GM23248 (cell line): ENCODE data around the gene YPEL1. TPM values are rescaled to one million over a fixed set of nuclear protein-coding genes. Genes with fewer than 3 reads are reported as not detected.
"Not testable (repeated sequence)": the region's sequence is repeated elsewhere in the genome, so short reads cannot be mapped to it uniquely, and the experiment has no call there.

Experiments
- DNase-seq: peaks from one replicate; pipeline ENCODE4 v3.0.0-alpha.2; 2015
- H2AFZ ChIP-seq: fragments of 200-600 bp; sonication (generic); 2 replicates; pipeline ENCODE4 v1.6.1; 2016; ENCODE audit warnings: antibody characterized with exemption
- H3F3A ChIP-seq: fragments of 200-600 bp; sonication (generic); 2 replicates; pipeline ENCODE4 v1.6.1; 2016; ENCODE audit warnings: mild to moderate bottlenecking, antibody characterized with exemption, mixed run types; ENCODE audit not compliant: insufficient read depth
- H3K27ac ChIP-seq: fragments of 200-600 bp; sonication (generic); 2 replicates; pipeline ENCODE4 v1.5.1; 2016; ENCODE audit warnings: mild to moderate bottlenecking
- H3K27me3 ChIP-seq: fragments of 200-600 bp; sonication (generic); replicated peaks from 2 replicates; pipeline ENCODE4 v1.6.1; 2016; ENCODE audit warnings: mild to moderate bottlenecking; ENCODE audit not compliant: insufficient read depth
- H3K36me3 ChIP-seq: fragments of 200-600 bp; sonication (generic); 2 replicates; pipeline ENCODE4 v1.6.1; 2016; ENCODE audit warnings: low read depth, mild to moderate bottlenecking
- H3K4me1 ChIP-seq: fragments of 200-600 bp; sonication (generic); 2 replicates; pipeline ENCODE4 v1.6.1; 2016; ENCODE audit warnings: mild to moderate bottlenecking; ENCODE audit not compliant: insufficient read depth
- H3K4me2 ChIP-seq: fragments of 200-600 bp; sonication (generic); one replicate; pipeline ENCODE4 v1.6.1; 2016; ENCODE audit warnings: mild to moderate bottlenecking; ENCODE audit not compliant: unreplicated experiment
- H3K4me3 ChIP-seq: fragments of 200-600 bp; sonication (generic); 2 replicates; pipeline ENCODE4 v1.5.1; 2016; ENCODE audit warnings: mild to moderate bottlenecking
- H3K79me2 ChIP-seq: fragments of 200-600 bp; sonication (generic); 2 replicates; pipeline ENCODE4 v1.6.1; 2016; ENCODE audit warnings: mild to moderate bottlenecking; ENCODE audit not compliant: insufficient read depth
- H3K9ac ChIP-seq: fragments of 200-600 bp; sonication (generic); 2 replicates; pipeline ENCODE4 v1.6.1; 2016; ENCODE audit warnings: mild to moderate bottlenecking
- H3K9me2 ChIP-seq: fragments of 200-600 bp; sonication (generic); 2 replicates; pipeline ENCODE4 v1.6.1; 2016; ENCODE audit warnings: mixed run types, mild to moderate bottlenecking, moderate library complexity; ENCODE audit not compliant: insufficient read depth
- H3K9me3 ChIP-seq: fragments of 200-600 bp; sonication (generic); one replicate; pipeline ENCODE4 v1.6.1; 2017; ENCODE audit warnings: low read depth
- H4K20me1 ChIP-seq: fragments of 200-600 bp; sonication (generic); 2 replicates; pipeline ENCODE4 v1.6.0; 2016; ENCODE audit not compliant: insufficient read depth
- EZH2 ChIP-seq: fragments of 200-600 bp; sonication (generic); IDR thresholded peaks from 2 replicates; pipeline ENCODE4 v1.6.1; 2018; ENCODE audit warnings: antibody characterized with exemption, mild to moderate bottlenecking; ENCODE audit not compliant: insufficient read depth, poor library complexity, severe bottlenecking
- EZH2phosphoT487 ChIP-seq: fragments of 200-600 bp; sonication (generic); IDR thresholded peaks from 2 replicates; pipeline ENCODE4 v1.6.1; 2018; ENCODE audit warnings: antibody characterized with exemption, moderate library complexity, mild to moderate bottlenecking, low read depth; ENCODE audit not compliant: insufficient read depth
- WGBS, 2 experiments: methylation state at CpG; one replicate each; pipeline ENCODE4 v1.1.6; 2015 to 2017; ENCODE audit warnings: low lambda C conversion rate in 2 of 2, low coverage in 1 of 2; ENCODE audit errors: missing lambda C conversion rate in 2 of 2; 5-methylcytosine and 5-hydroxymethylcytosine counted together
- in situ Hi-C: fragments of 300-500 bp; cut with MboI; formaldehyde crosslinking; loops from 2 replicates; pipeline ENCODE4 v1.15.0; 2020
- polyA plus RNA-seq: library from polyadenylated mRNA; unstranded; fragments of >200 nt; fragmentation: Nextera tagmentation; extraction: Ambion mirVana; gene quantifications from 2 replicates; pipeline ENCODE4 v1.2.1, GENCODE V29; 2016
- total RNA-seq: library from RNA; depleted of rRNA; stranded (reverse); fragments of >200 nt; shearing (Covaris generic); gene quantifications from 2 replicates; pipeline ENCODE4 v1.2.3, GENCODE V29; 2014

Gene YPEL1
- total and polyA plus RNA-seq, 2 experiments from 2014 or later = 0.22 to 1.1 TPM

DNA sequence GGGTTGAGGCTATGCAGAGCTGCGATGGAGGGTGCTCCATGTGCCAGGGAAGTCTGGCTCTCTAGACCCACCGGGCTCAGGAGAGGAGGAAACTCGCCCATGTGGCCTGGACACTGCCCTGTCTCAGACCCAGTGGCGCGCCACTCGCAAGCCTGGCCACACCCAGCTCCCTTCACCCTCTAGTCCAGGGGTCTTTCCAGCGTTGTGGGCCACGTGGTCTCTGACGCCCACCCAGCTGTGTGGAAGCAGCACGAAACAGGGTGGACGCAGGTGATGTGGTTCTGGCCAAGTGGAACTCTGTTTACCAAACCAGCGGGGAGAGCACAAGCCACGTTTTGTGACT, 41.6 kb downstream of the YPEL1 start:
- TF ChIP-seq EZH2phosphoT487 (no peak), EZH2 (no peak)
- H3K27me3 ChIP-seq = no peaks in the 10 kb centered on the region
- 92 to 94% methylated on average over 13 of the region's 13 CpGs for WGBS, 2 experiments
- no peaks in the 10 kb centered on the region for H4K20me1 ChIP-seq
- H3K9me3 ChIP-seq = no peaks in the 10 kb centered on the region
- DNase-seq = no peak
- H3K4me3 ChIP-seq = no peak overlapping the region
- no peak overlapping the region for H3K9ac ChIP-seq
- H2AFZ ChIP-seq = no peak overlapping the region
- in situ Hi-C loops = no loop called here
- no peaks in the 10 kb centered on the region for H3K9me2 ChIP-seq
- peaks cover 7% of the 10 kb centered on the region; the same call in 1 of the 2 replicates for H3K36me3 ChIP-seq
- no peak overlapping the region for H3K4me2 ChIP-seq
- H3F3A ChIP-seq = no peaks in the 10 kb centered on the region
- H3K4me1 ChIP-seq = peaks cover 12% of the 10 kb centered on the region
- H3K27ac ChIP-seq = no peak overlapping the region
- H3K79me2 ChIP-seq = no peaks in the 10 kb centered on the region

DNA sequence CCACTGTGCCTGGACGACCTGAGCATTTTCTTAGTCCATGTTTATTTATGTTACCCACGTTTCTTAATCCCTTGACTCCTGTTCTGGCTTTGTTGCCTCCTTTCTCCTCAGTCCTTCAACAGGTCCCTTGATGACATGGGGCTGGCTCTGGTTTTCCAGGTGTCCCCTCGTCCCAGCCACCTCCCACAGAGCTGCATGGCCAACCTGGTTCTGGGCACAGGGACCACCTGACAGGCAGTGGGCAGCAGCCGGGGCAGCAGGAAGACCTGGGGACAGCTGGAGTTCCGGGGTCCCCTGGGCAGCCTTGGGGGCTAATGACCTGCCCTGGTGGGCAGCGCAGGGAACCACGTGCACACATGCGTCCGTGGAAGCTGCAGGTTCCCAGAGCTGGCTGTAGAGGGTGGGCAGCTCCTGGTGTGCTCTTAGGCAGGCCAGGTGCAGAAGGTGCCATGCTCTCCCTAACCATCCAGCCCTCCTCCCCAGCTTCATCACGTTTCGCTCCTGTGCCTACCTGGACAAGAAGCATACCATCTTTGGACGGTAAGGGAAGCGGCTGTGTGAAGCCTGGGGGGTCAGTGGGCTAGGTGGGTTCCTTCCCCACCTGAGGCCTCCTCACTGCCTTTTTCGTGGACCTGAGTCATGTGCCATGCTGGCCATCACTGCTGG, 42.1 kb downstream of the YPEL1 start:
- WGBS, 2 experiments = 88 to 93% methylated on average over 14 of the region's 14 CpGs
- no peaks in the 10 kb centered on the region for H3K27me3 ChIP-seq
- TF ChIP-seq EZH2 (no peak), EZH2phosphoT487 (no peak)
- no peak overlapping the region for H3K9ac ChIP-seq
- DNase-seq = no peak
- H3K79me2 ChIP-seq = no peaks in the 10 kb centered on the region
- peaks cover 7% of the 10 kb centered on the region; the same call in 1 of the 2 replicates for H3K36me3 ChIP-seq
- H4K20me1 ChIP-seq = no peaks in the 10 kb centered on the region
- in situ Hi-C loops = no loop called here
- no peak overlapping the region for H2AFZ ChIP-seq
- no peak overlapping the region for H3K4me3 ChIP-seq
- H3K9me2 ChIP-seq = no peaks in the 10 kb centered on the region
- no peaks in the 10 kb centered on the region for H3F3A ChIP-seq
- H3K9me3 ChIP-seq = no peaks in the 10 kb centered on the region
- H3K27ac ChIP-seq = no peak overlapping the region
- H3K4me2 ChIP-seq = no peak overlapping the region
- H3K4me1 ChIP-seq = peaks cover 12% of the 10 kb centered on the region

DNA sequence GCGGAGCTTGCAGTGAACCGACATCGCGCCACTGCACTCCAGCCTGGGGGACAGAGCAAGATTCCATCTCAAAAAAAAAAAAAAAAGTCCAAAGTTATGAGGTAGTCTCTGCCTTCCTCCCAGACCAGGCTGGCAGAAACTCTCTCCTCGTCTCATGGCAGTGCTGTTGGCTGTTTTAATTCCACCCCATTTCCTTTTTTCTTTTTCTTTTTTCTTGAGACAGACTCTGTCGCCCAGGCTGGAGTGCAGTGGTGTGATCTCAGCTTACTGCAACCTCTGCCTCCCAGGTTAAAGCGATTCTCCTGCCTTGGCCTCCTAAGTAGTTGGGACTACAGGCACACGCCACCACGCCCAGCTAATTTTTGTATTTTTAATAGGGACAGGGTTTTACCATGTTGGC, 42.7 kb downstream of the YPEL1 start:
- H3K79me2 ChIP-seq, DNase-seq, H3K36me3 ChIP-seq, H4K20me1 ChIP-seq, H3K9me3 ChIP-seq, H3K27me3 ChIP-seq, H2AFZ ChIP-seq, H3K4me3 ChIP-seq, H3K9ac ChIP-seq, H3F3A ChIP-seq, H3K4me2 ChIP-seq, H3K27ac ChIP-seq, H3K4me1 ChIP-seq, H3K9me2 ChIP-seq, in situ Hi-C loops: not testable (repeated sequence)
- WGBS, 2 experiments = 96 to 98% methylated on average over 5 to 9 of the region's 9 CpGs

DNA sequence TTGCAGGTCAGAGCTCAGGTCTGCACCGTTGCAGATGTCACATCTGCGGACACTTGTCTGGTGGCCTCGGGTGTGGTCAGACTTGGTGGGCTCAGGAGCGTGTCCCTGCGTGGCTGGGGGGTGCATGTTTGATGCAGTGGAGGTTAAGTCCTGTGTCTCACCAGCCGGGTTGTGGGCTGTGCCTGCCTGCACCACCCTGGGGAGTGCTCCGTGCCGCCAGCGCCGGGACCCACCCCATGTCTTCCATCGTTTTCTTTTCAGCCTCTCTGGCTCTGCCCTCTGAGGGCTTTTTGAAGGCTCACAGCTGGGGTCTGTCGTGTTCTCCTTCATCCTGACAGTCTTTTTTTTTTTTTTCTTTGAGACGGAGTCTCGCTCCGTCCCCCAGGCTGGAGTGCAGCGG, 43.8 kb downstream of the YPEL1 start:
- in situ Hi-C loops = no loop called here
- no peaks in the 10 kb centered on the region for H3K4me1 ChIP-seq
- no peak overlapping the region for H3K9ac ChIP-seq
- no peaks in the 10 kb centered on the region for H4K20me1 ChIP-seq
- no peak overlapping the region for H2AFZ ChIP-seq
- H3K9me3 ChIP-seq = no peaks in the 10 kb centered on the region
- no peak overlapping the region for H3K4me2 ChIP-seq
- H3K36me3 ChIP-seq = peaks cover 7% of the 10 kb centered on the region; the same call in 1 of the 2 replicates
- H3F3A ChIP-seq = no peaks in the 10 kb centered on the region
- no peaks in the 10 kb centered on the region for H3K9me2 ChIP-seq
- H3K27ac ChIP-seq = no peak overlapping the region
- TF ChIP-seq EZH2 (no peak), EZH2phosphoT487 (no peak)
- no peak for DNase-seq
- 85 to 87% methylated on average over 12 to 16 of the region's 16 CpGs for WGBS, 2 experiments
- H3K79me2 ChIP-seq = no peaks in the 10 kb centered on the region
- no peak overlapping the region for H3K4me3 ChIP-seq
- H3K27me3 ChIP-seq = no peaks in the 10 kb centered on the region

DNA sequence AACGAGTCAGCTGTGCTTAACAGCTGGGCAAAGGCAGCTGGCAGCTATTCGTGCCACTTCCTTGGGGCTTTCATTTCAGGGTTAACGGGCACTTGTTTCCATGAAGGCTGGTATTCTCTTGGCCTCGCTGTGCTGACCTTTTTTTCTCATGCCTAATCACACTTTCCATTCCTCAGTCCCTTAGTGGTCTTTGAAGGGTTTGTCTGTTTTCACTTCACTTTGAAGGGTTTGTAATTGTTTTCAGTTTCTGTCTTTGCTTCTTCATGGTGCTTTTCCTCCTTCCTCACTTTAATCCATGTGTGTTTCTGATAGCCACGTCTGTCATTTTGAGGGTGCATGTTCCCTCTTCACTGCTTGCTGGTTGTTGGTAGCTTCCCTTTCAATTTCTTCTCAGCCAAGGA, 45.2 kb downstream of the YPEL1 start:
- H3K4me2 ChIP-seq = no peak overlapping the region
- H3K79me2 ChIP-seq = no peaks in the 10 kb centered on the region
- H3K27me3 ChIP-seq = no peaks in the 10 kb centered on the region
- H3K27ac ChIP-seq = no peak overlapping the region
- in situ Hi-C loops = no loop called here
- H3F3A ChIP-seq = no peaks in the 10 kb centered on the region
- H3K9ac ChIP-seq = no peak overlapping the region
- DNase-seq = no peak
- no peak for TF ChIP-seq EZH2phosphoT487
- no peak for TF ChIP-seq EZH2
- H3K9me3 ChIP-seq = no peaks in the 10 kb centered on the region
- no peaks in the 10 kb centered on the region for H3K9me2 ChIP-seq
- peaks cover 7% of the 10 kb centered on the region; the same call in 1 of the 2 replicates for H3K36me3 ChIP-seq
- no peak overlapping the region for H3K4me3 ChIP-seq
- H4K20me1 ChIP-seq = no peaks in the 10 kb centered on the region
- WGBS, 2 experiments = 64% methylated on average over 5 of the region's 5 CpGs
- no peak overlapping the region for H2AFZ ChIP-seq
- H3K4me1 ChIP-seq = no peaks in the 10 kb centered on the region
